Osteoblast (primary cell): ENCODE results near the gene EXOC3. TPM values are rescaled to one million over a fixed set of nuclear protein-coding genes. Genes with fewer than 3 reads are reported as not detected.
"Not testable (repeated sequence)": the region's sequence is repeated elsewhere in the genome, so short reads cannot be mapped to it uniquely, and the experiment has no call there.

Experiments used
- DNase-seq: peaks from one replicate; pipeline ENCODE4 v3.0.0; 2011; ENCODE audit warnings: low spot score, mixed read lengths; ENCODE audit not compliant: insufficient read length; ENCODE audit errors: missing footprints
- H2AFZ ChIP-seq: 2 replicates; pipeline ENCODE4 v1.6.0; 2011; ENCODE audit warnings: mild to moderate bottlenecking, low read length
- H3K27ac ChIP-seq: 2 replicates; pipeline ENCODE4 v1.5.1; 2011; ENCODE audit warnings: mild to moderate bottlenecking, low read depth, low read length, moderate library complexity
- H3K27me3 ChIP-seq: 2 replicates; pipeline ENCODE4 v1.6.0; 2012; ENCODE audit warnings: mild to moderate bottlenecking, control low read depth, inconsistent platforms, low read length, moderate library complexity; ENCODE audit not compliant: insufficient read depth
- H3K36me3 ChIP-seq: 2 replicates; pipeline ENCODE4 v1.5.1; 2011; ENCODE audit warnings: mild to moderate bottlenecking, low read length, control low read depth, moderate library complexity; ENCODE audit not compliant: insufficient read depth
- H3K4me1 ChIP-seq: 2 replicates; pipeline ENCODE4 v1.5.1; 2011; ENCODE audit warnings: mild to moderate bottlenecking, low read length, control low read depth, moderate library complexity; ENCODE audit not compliant: insufficient read depth
- H3K4me2 ChIP-seq: 2 replicates; pipeline ENCODE4 v1.6.0; 2011; ENCODE audit warnings: mild to moderate bottlenecking, low read length; ENCODE audit not compliant: insufficient read depth
- H3K4me3 ChIP-seq: fragments of 200-600 bp; sonication (generic); 3 replicates; pipeline ENCODE4 v1.5.1; 2012; ENCODE audit warnings: mild to moderate bottlenecking, low read length, inconsistent platforms; ENCODE audit not compliant: insufficient read depth
- H3K79me2 ChIP-seq: 2 replicates; pipeline ENCODE4 v1.6.0; 2012; ENCODE audit warnings: mild to moderate bottlenecking, low read length, control low read depth, inconsistent platforms; ENCODE audit not compliant: insufficient read depth
- H3K9me3 ChIP-seq: 2 replicates; pipeline ENCODE4 v1.5.1; 2011; ENCODE audit warnings: low read depth, low read length, control low read depth
- H4K20me1 ChIP-seq: 2 replicates; pipeline ENCODE4 v1.6.0; 2012; ENCODE audit warnings: mild to moderate bottlenecking, low read length, control low read depth; ENCODE audit not compliant: insufficient read depth
- total RNA-seq: library from RNA; depleted of rRNA; stranded (reverse); fragments of >200 nt; gene quantifications from 2 replicates; pipeline ENCODE4 v1.2.3, GENCODE V29; 2012
- TF ChIP-seq, protein P1 (sequence below): IDR thresholded peaks from 2 replicates; pipeline ENCODE4 v1.5.1; 2011; ENCODE audit warnings: mild to moderate bottlenecking, low read depth, low read length, moderate library complexity; ENCODE audit errors: extremely low read depth

The EXOC3 gene
- total RNA-seq, 1 donor: 49.2 TPM

DNA sequence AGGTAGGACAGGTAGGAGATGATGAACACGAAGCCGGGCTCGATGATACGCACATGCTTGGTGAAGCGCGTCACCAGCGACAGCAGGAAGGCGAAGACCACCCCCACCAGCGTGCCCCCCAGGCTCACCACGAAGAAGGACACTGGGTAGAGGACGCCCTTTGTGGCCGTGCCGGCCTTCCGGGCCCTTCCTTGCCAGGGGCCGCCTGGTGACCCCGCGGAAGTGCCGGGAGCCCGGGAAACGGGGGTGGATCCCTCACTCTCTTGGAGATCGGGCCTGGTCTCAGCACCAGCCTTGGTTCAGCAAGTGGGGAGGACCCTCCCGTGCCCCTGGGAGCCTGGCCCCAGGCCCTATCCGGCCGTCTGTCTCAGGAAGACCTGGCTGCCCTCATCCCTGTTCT, 41.6 kb downstream of the EXOC3 start:
- Histone ChIP-seq H2AFZ (no peak overlapping the region), H3K27ac (no peak overlapping the region), H4K20me1 (peaks cover 2% of the 10 kb centered on the region), H3K4me2 (no peak overlapping the region), H3K36me3 (no peaks in the 10 kb centered on the region), H3K79me2 (no peaks in the 10 kb centered on the region), H3K27me3 (peaks cover 11% of the 10 kb centered on the region), H3K4me1 (no peaks in the 10 kb centered on the region), H3K4me3 (no peak overlapping the region), H3K9me3 (no peaks in the 10 kb centered on the region)
- TF ChIP-seq, protein P1, sequence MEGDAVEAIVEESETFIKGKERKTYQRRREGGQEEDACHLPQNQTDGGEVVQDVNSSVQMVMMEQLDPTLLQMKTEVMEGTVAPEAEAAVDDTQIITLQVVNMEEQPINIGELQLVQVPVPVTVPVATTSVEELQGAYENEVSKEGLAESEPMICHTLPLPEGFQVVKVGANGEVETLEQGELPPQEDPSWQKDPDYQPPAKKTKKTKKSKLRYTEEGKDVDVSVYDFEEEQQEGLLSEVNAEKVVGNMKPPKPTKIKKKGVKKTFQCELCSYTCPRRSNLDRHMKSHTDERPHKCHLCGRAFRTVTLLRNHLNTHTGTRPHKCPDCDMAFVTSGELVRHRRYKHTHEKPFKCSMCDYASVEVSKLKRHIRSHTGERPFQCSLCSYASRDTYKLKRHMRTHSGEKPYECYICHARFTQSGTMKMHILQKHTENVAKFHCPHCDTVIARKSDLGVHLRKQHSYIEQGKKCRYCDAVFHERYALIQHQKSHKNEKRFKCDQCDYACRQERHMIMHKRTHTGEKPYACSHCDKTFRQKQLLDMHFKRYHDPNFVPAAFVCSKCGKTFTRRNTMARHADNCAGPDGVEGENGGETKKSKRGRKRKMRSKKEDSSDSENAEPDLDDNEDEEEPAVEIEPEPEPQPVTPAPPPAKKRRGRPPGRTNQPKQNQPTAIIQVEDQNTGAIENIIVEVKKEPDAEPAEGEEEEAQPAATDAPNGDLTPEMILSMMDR: no peak
- no peak for DNase-seq

DNA sequence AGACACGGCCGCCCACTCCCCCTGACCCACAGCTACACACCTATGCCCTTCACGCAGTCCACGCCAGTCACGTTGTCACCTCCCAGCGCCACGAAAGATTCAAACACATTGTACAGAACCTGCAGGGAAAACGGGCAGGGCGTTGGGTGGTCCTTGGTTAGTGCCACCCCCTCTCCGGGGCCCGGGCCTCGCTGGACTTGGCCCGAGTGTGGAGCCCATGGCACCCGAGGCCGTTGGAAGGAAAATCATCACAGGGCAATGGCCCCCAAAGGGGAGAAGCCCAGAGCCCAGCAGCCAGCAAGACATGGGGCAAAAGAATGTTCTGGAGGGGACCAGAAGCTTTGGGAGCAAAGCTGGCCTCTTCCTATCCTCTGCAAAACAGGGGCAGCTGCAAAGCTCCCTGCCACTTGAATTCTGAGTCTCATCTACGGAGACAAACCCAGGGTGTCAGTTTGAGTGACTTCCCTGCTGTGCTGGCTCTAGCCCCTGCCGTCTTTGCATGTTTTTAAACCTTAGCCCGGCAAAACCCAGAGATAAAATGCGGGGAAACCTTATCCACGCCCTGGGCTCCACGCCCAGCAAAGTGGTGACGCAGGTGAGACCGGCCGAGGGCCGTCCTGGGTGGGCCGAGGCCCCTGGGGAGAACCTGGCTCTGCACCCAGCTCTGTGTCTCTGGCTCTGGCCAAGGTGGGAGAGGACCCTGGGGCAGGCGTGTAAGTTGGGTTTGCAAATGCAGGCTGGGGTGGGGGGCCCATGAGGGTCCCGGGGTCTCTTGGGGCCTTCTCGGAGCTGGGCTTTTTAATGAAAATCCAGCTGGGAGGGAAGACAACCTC, 42.4 kb downstream of the EXOC3 start:
- TF ChIP-seq, protein P1: no peak

DNA sequence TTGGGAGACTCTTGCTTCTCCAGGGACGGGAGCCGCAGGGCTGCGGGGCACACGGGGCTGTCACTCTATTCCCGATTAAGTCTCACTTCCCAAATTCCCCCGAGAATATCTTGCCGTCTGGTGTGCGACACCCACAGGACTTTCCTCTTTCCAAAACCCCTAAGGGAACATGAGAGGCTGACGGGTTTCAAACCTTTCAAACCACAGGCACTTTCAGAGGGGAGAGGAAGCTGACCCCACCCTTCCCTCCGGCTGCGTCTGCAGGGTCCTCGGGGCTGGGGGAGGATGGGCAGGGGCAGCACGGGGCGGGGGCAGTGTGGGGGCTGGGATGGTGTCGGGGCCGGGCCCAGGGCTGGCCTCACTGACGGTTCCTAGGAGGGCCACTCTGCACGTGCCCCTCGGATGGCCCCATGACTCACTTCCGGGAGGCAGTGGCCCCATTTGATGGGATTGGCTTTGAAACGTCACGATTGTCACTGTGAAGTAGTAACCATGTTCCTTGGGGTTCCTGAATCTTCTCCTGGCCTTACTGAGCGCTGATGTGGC, 43.0 kb downstream of the EXOC3 start:
- Histone ChIP-seq H3K9me3 (no peaks in the 10 kb centered on the region), H3K4me1 (no peaks in the 10 kb centered on the region), H3K4me2 (no peak overlapping the region), H3K4me3 (no peak overlapping the region), H3K79me2 (no peaks in the 10 kb centered on the region), H3K27ac (no peak overlapping the region), H3K27me3 (peaks cover 4% of the 10 kb centered on the region), H4K20me1 (no peaks in the 10 kb centered on the region), H3K36me3 (no peaks in the 10 kb centered on the region), H2AFZ (no peak overlapping the region)
- TF ChIP-seq, protein P1: no peak
- DNase-seq: peak; percentile 89

More for the DNA sequence above, 42.4 kb downstream of the EXOC3 start:
- H3K36me3 ChIP-seq: no peaks in the 10 kb centered on the region
- H3K9me3 ChIP-seq: no peaks in the 10 kb centered on the region
- H3K4me2 ChIP-seq: no peak overlapping the region
- no peak for DNase-seq
- no peak overlapping the region for H3K27ac ChIP-seq
- no peaks in the 10 kb centered on the region for H4K20me1 ChIP-seq
- no peaks in the 10 kb centered on the region for H3K79me2 ChIP-seq
- H3K27me3 ChIP-seq: peaks cover 9% of the 10 kb centered on the region
- H3K4me3 ChIP-seq: no peak overlapping the region
- no peaks in the 10 kb centered on the region for H3K4me1 ChIP-seq
- no peak overlapping the region for H2AFZ ChIP-seq

DNA sequence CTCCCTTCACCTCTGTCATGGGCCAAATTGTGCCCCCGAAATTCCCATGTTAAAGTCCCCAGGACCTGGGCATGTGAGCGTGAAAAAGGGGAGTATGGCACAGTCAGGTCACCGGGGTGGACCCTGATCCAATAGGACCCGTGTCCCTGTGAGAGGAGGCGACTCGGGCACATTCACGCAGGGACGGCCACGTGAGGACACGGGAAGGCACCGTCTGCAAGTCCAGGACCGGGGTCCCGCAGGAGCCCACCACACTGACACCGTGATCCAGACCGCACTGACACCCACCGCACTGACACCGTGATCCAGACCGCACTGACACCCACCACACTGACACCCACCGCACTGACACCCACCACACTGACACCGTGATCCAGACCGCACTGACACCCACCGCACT, 43.6 kb downstream of the EXOC3 start:
- not testable (repeated sequence) for H4K20me1 ChIP-seq, H3K36me3 ChIP-seq, H3K79me2 ChIP-seq, H3K4me2 ChIP-seq, H3K4me3 ChIP-seq, DNase-seq, H2AFZ ChIP-seq, H3K9me3 ChIP-seq, H3K27me3 ChIP-seq, H3K27ac ChIP-seq, H3K4me1 ChIP-seq
